GM12872 (cell line): Measurements from ENCODE around the gene SLC6A19.

Source experiments
- TF ChIP-seq, protein P1 (sequence below): IDR thresholded peaks from 3 replicates; pipeline ENCODE4 v1.5.1; 2011; ENCODE audit warnings: low read depth, mild to moderate bottlenecking, low read length, moderate library complexity; ENCODE audit not compliant: insufficient read depth

SLC6A19 gene

DNA sequence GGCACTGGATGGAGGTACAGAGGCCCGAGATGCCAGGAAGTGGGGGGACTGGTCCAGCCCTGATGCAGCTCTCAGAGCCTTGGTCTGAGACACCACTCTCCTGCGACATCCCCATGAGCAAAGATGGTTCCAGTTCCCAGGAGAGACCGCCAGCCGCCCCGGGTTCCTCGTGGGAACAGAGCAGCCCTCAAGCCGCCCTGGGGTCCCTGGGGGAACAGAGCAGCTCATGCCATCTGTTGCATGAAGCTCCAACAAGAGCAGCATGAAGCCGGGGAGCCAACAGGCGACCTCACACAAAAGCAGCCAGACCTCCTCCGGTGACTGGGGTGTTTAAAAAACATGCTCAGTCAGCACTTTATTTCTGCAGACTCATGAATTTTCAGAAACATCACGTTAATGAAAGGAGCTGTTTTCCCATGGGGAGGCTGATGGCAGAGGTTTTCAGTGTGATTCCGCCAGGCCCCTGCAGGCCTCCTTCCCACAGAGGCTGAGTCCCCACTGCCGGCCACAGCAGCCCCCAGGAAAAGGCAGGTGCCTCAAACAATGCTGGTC, 30.0 kb downstream of the SLC6A19 start:
- TF ChIP-seq, protein P1, sequence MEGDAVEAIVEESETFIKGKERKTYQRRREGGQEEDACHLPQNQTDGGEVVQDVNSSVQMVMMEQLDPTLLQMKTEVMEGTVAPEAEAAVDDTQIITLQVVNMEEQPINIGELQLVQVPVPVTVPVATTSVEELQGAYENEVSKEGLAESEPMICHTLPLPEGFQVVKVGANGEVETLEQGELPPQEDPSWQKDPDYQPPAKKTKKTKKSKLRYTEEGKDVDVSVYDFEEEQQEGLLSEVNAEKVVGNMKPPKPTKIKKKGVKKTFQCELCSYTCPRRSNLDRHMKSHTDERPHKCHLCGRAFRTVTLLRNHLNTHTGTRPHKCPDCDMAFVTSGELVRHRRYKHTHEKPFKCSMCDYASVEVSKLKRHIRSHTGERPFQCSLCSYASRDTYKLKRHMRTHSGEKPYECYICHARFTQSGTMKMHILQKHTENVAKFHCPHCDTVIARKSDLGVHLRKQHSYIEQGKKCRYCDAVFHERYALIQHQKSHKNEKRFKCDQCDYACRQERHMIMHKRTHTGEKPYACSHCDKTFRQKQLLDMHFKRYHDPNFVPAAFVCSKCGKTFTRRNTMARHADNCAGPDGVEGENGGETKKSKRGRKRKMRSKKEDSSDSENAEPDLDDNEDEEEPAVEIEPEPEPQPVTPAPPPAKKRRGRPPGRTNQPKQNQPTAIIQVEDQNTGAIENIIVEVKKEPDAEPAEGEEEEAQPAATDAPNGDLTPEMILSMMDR = no peak

DNA sequence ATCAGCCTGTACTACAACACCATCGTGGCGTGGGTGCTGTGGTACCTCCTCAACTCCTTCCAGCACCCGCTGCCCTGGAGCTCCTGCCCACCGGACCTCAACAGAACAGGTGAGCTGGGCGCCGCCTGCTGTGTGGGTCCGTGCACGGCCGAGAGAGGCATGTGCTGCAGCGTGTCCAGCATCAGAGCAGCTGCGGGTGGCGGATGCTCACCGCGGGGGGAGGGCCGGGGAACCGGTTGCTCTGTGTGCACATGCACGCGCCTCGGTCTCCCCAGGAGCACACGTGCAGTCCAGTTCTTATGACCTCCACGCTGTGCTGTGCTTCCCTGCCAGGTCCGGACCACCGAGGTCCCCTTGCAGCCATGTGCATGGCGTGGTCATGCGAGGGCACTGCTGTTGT, 31.4 kb downstream of the SLC6A19 start:
- TF ChIP-seq, protein P1 = no peak

- TF ChIP-seq, protein P1 = no peak
These were observed 34.0 kb downstream of the SLC6A19 start for GRCh38 chr5:1235379-1235778.

GRCh38 chr5:1235838-1236237, 34.4 kb downstream of the SLC6A19 start:
- TF ChIP-seq, protein P1 = no peak

DNA sequence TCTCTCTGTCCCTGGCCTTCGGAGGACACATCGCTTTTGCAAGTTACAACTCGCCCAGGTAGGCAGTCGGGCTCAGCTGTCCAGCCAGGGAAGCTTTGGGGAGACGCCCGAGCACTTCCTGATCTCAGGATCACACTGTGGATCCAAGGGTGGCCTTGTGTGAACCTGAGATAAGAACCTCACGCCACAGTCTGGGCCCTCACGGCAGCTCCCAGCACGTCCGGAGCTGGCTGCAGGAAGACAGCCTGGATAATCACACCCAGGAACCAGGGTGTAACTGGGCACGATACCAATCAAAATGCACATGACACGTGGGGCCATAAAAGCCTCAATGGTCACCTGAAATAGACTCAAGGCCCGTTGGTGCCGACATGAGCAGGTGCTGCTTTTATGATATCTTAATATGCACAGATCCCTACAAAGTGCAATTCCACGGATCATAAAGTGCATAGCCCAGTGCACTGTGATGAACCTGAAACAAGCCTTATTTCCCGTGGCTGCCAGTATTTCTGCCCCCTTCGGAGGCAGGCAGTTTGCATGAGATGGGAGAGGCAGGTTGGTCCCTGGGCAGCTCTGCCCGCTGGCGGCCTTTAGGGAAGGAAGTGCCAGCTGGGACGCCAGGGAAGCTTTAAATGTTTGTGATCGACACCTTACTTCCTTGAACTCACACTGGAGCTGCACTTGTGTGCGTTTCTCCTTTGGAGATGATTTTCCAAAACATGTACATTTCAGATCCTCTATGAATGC, 38.3 kb downstream of the SLC6A19 start:
- TF ChIP-seq, protein P1 = no peak

DNA sequence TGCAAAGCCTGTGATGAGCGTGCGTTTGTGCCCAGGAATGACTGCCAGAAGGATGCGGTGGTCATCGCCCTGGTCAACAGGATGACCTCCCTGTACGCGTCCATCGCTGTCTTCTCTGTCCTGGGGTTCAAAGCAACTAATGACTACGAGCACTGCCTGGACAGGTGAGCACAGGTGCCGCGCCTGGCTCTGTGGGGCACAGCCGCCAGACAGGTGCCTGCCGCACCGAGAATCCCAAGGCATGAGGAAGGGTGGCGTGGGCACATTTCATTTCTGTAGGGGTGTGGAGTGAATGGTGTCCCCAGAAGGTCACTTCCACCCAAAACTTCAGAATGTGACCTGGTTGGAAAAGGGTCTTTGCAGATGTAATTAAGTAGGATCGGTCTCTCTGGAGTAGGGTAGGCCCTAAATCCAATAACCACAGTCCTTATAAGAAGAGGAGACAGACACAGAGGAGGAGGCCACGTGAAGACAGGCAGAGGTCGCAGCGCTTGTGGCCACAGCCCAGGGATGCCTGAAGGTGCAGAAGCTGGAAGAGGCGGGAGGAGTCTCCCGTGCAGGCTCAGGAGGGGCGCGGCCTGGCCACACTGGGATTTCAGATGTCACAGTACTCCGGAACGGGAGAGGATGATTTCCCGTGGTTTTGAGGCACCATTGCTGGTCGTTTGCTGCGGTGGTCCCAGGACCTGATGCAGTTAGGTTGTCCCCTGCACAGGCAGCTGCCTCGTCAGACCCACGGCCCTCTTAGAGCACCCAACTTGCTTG, 39.3 kb downstream of the SLC6A19 start:
- TF ChIP-seq, protein P1 = no peak

DNA sequence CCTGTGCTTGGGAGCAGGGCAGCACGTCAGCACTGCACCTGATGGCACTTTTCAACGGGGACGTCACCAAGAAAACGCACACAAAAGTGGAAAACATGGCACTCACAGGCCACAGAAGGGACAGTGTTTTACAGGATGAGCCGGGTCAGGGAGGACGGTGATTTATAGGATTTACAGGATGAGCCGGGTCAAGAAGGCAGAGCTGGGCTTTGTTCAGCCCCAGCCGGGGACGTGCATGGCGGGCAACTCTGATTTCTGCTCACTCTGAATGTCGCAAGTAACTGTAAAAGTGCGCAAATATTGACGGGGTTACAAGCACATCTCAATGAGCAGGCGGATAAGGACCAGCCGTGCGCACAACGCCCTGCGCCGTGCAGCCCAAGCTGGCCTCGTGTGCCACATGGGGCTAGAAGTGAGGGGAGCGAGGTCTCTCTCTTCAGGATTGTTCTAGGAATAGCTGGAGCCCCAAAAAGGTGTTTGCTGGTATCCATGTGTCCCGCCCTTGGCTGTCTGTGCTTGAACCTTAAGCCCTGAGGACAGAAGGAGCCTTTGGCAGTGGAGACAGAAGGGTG, 40.2 kb downstream of the SLC6A19 start:
- TF ChIP-seq, protein P1 = no peak
